ENCODE results near the gene DMRTA2. TPM values are rescaled to one million over a fixed set of nuclear protein-coding genes. Genes with fewer than 3 reads are reported as not detected.

Gene DMRTA2
- total RNA-seq, 4 donors from 2014 or later = not detected

- H3K4me3 ChIP-seq = no peak overlapping the region
- H3K9me3 ChIP-seq = no peaks in the 10 kb centered on the region
- peaks cover 0 to 18% of the 10 kb centered on the region in 2 donors for H3K4me1 ChIP-seq
- no peaks in the 10 kb centered on the region for H3K36me3 ChIP-seq
- peaks cover 5 to 45% of the 10 kb centered on the region in 2 donors for H3K27me3 ChIP-seq
- TF ChIP-seq POLR2A (IDR thresholded peaks at IDR 0.05) = no peak
- no peak for TF ChIP-seq CTCF (IDR thresholded peaks at IDR 0.05)
- H3K27ac ChIP-seq = no peak overlapping the region
- DNase-seq = no peak
- intact Hi-C loops (cut with DNase I; ENCODE audit: low total_unique reads) = no loop called here
These were observed 7.8 kb downstream of the DMRTA2 start for GRCh38 chr1:50415235-50416149.

GRCh38 chr1:50414853-50415234 lies 8.4 kb downstream of the DMRTA2 start:
- Histone ChIP-seq H3K36me3 (no peaks in the 10 kb centered on the region), H3K4me3 (no peak overlapping the region), H3K9me3 (no peaks in the 10 kb centered on the region), H3K4me1 (peaks cover 0 to 18% of the 10 kb centered on the region in 2 donors), H3K27ac (no peak overlapping the region), H3K27me3 (peaks cover 5 to 44% of the 10 kb centered on the region in 2 donors)
- TF ChIP-seq POLR2A (IDR thresholded peaks at IDR 0.05) (no peak), CTCF (IDR thresholded peaks at IDR 0.05) (no peak)
- intact Hi-C loops (cut with DNase I; ENCODE audit: low total_unique reads) = no loop called here
- no peak for DNase-seq

- Histone ChIP-seq H3K4me3 (no peak overlapping the region), H3K9me3 (no peaks in the 10 kb centered on the region), H3K36me3 (no peaks in the 10 kb centered on the region), H3K27me3 (peaks cover 5 to 30% of the 10 kb centered on the region in 2 donors), H3K27ac (no peak overlapping the region), H3K4me1 (peaks cover 0 to 11% of the 10 kb centered on the region in 2 donors)
- intact Hi-C loops (cut with DNase I; ENCODE audit: low total_unique reads) = no loop called here
- no peak for TF ChIP-seq POLR2A (IDR thresholded peaks at IDR 0.05)
- no peak for TF ChIP-seq CTCF (IDR thresholded peaks at IDR 0.05)
- no peak for DNase-seq
These were observed 10.3 kb downstream of the DMRTA2 start for GRCh38 chr1:50412813-50413476.

- intact Hi-C loops (cut with DNase I; ENCODE audit: low total_unique reads) = no loop called here
- no peak for TF ChIP-seq POLR2A (IDR thresholded peaks at IDR 0.05)
- TF ChIP-seq CTCF (IDR thresholded peaks at IDR 0.05) = no peak
- Histone ChIP-seq H3K4me1 (no peaks in the 10 kb centered on the region), H3K27me3 (peaks cover 0 to 4% of the 10 kb centered on the region in 2 donors), H3K36me3 (no peaks in the 10 kb centered on the region), H3K4me3 (no peak overlapping the region), H3K9me3 (no peaks in the 10 kb centered on the region), H3K27ac (no peak overlapping the region)
- no peak for DNase-seq
These were observed 17.4 kb downstream of the DMRTA2 start for GRCh38 chr1:50405814-50406213.
